NCI-H82 treated with DMSO at 0.1 percent for 48 hours (cell line): ENCODE measurements around the gene EXOC3L1.
A peak's percentile ranks its signal among the peaks of the same experiment; 100 is the strongest.

Source experiments
- DNase-seq: peaks from one replicate; lab custom pipeline; 2025; ENCODE audit not compliant: unreplicated experiment; lab: John Stamatoyannopoulos, UW

Gene EXOC3L1

GRCh38 chr16:67183627-67184452 is 6.1 kb downstream of the EXOC3L1 start, which contains the start of gene MATCAP1:
Gene MATCAP1 (minus strand): TSS chr16:67183963. CDS start chr16:67180610, 3,353 bp downstream.
- DNase-seq: peak; percentile 96

- DNase-seq: no peak
Observed at GRCh38 chr16:67183284-67183626, 6.7 kb downstream of the EXOC3L1 start.

GRCh38 chr16:67182288-67182687 is 7.6 kb downstream of the EXOC3L1 start:
- no peak for DNase-seq

GRCh38 chr16:67181346-67181745 is 8.6 kb downstream of the EXOC3L1 start:
- DNase-seq: no peak

GRCh38 chr16:67180166-67180565 is 9.8 kb downstream of the EXOC3L1 start:
- DNase-seq: no peak

- DNase-seq: no peak
Observed at GRCh38 chr16:67179421-67180080, 10.4 kb downstream of the EXOC3L1 start.

GRCh38 chr16:67177743-67178699 is 11.9 kb downstream of the EXOC3L1 start:
- no peak for DNase-seq

- no peak for DNase-seq
Observed at GRCh38 chr16:67176662-67177061, 13.3 kb downstream of the EXOC3L1 start.

- no peak for DNase-seq
Observed at GRCh38 chr16:67174706-67175231, 15.2 kb downstream of the EXOC3L1 start.

- no peak for DNase-seq
Observed at GRCh38 chr16:67173808-67174705, 15.9 kb downstream of the EXOC3L1 start.

GRCh38 chr16:67173323-67173722 is 16.6 kb downstream of the EXOC3L1 start:
- no peak for DNase-seq

- DNase-seq: no peak
Observed at GRCh38 chr16:67170949-67171649, 18.8 kb downstream of the EXOC3L1 start.

- DNase-seq: peak; percentile 78
Observed at GRCh38 chr16:67170168-67170948, 19.6 kb downstream of the EXOC3L1 start, which contains the start of gene NOL3. Gene NOL3 (plus strand): TSS chr16:67170538.

GRCh38 chr16:67169642-67170167 is 20.2 kb downstream of the EXOC3L1 start:
- peak; percentile 31 for DNase-seq

GRCh38 chr16:67169011-67169451 is 20.9 kb downstream of the EXOC3L1 start:
- DNase-seq: no peak

GRCh38 chr16:67167588-67167987 is 22.3 kb downstream of the EXOC3L1 start:
- DNase-seq: no peak

- no peak for DNase-seq
Observed at GRCh38 chr16:67166598-67167168, 23.3 kb downstream of the EXOC3L1 start.

- DNase-seq: no peak
Observed at GRCh38 chr16:67166110-67166547, 23.8 kb downstream of the EXOC3L1 start.
